ENCODE measurements around the gene KRTAP13-1. TPM values are rescaled to one million over a fixed set of nuclear protein-coding genes. Genes with fewer than 3 reads are reported as not detected.

Gene KRTAP13-1
- total RNA-seq, 2 donors from 2014 or later: not detected

GRCh38 chr21:30437010-30437565 is 41.3 kb downstream of the KRTAP13-1 start:
- Histone ChIP-seq H3K9me3 (no peaks in the 10 kb centered on the region), H3K4me1 (ENCODE audit: control insufficient read depth in 1 of 2, low read depth in 2 of 2) (no peaks in the 10 kb centered on the region), H3K4me3 (no peak overlapping the region), H3K27me3 (replicated peaks; ENCODE audit: insufficient read depth) (no peaks in the 10 kb centered on the region), H3K36me3 (no peaks in the 10 kb centered on the region), H3K27ac (no peak overlapping the region)
- DNase-seq (ENCODE audit: low spot score): no peak
- no peak for TF ChIP-seq CTCF (IDR thresholded peaks at IDR 0.05)
- ATAC-seq (ENCODE audit: insufficient number of reproducible peaks, low FRiP score, low read depth): no peak

DNA sequence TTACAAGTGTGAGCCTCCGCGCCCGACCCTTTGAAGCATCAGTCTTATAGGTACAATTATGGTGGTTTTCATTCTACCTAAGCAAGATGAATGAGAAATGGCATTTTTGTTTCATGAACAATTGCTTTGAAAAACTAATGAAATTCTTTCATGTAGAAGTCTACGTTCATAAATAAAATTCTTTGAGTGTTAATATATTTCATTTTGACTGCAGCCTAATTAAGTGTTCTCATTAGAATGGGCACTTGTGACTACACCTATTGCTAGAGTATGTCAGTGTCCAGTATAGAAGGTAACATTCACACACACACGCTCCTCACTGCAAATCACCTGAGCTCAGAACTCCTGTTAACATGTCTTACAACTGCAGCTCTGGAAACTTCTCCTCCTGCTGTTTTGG is 44.1 kb downstream of the KRTAP13-1 start, which contains the start of gene KRTAP15-1:
KRTAP15-1 (plus strand) TSS at position 301 of the 400 bp plus-strand sequence; CDS start at position 354, 53 bp downstream.
- H3K27me3 ChIP-seq (replicated peaks; ENCODE audit: insufficient read depth): no peaks in the 10 kb centered on the region

DNA sequence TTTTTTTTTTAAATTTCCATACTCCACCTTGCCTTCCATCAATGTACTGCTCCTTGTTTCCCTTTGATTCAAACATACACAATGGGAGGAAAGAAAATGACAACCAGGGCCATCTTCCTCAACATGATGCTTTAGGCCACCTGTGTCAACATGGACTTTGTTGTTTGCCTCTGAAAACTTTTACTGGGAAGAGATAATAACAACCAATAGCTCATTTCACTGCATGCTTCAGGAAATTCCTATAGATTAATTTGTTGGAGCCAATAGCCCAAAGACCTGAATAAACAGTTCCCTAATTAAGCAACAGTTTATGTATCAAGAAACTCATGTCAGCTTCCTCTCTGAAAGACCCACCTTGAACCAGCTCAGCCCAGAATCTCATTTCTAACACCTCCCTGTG is 47.4 kb downstream of the KRTAP13-1 start:
- no peak for DNase-seq (ENCODE audit: low spot score)
- Histone ChIP-seq H3K4me3 (no peak overlapping the region), H3K36me3 (no peaks in the 10 kb centered on the region), H3K27ac (no peak overlapping the region), H3K4me1 (ENCODE audit: control insufficient read depth in 1 of 2, low read depth in 2 of 2) (no peaks in the 10 kb centered on the region), H3K9me3 (no peaks in the 10 kb centered on the region), H3K27me3 (replicated peaks; ENCODE audit: insufficient read depth) (no peaks in the 10 kb centered on the region)
- no peak for TF ChIP-seq CTCF (IDR thresholded peaks at IDR 0.05)
- no peak for ATAC-seq (ENCODE audit: insufficient number of reproducible peaks, low FRiP score, low read depth)

More for the DNA sequence above, 44.1 kb downstream of the KRTAP13-1 start, which contains the start of gene KRTAP15-1:
- H3K9me3 ChIP-seq: no peaks in the 10 kb centered on the region
- no peak for TF ChIP-seq CTCF (IDR thresholded peaks at IDR 0.05)
- no peak for ATAC-seq (ENCODE audit: insufficient number of reproducible peaks, low FRiP score, low read depth)
- no peak within 1 kb of the TSS for H3K27ac ChIP-seq
- no peaks in the 10 kb centered on the region for H3K36me3 ChIP-seq
- no peaks in the 10 kb centered on the region for H3K4me1 ChIP-seq (ENCODE audit: control insufficient read depth in 1 of 2, low read depth in 2 of 2)
- DNase-seq (ENCODE audit: low spot score): no peak
- no peak within 1 kb of the TSS for H3K4me3 ChIP-seq

- Histone ChIP-seq H3K27ac (no peak overlapping the region), H3K9me3 (no peaks in the 10 kb centered on the region), H3K36me3 (no peaks in the 10 kb centered on the region), H3K27me3 (replicated peaks; ENCODE audit: insufficient read depth) (no peaks in the 10 kb centered on the region), H3K4me1 (ENCODE audit: control insufficient read depth in 1 of 2, low read depth in 2 of 2) (no peaks in the 10 kb centered on the region), H3K4me3 (no peak overlapping the region)
- no peak for ATAC-seq (ENCODE audit: insufficient number of reproducible peaks, low FRiP score, low read depth)
- no peak for DNase-seq (ENCODE audit: low spot score)
- TF ChIP-seq CTCF (IDR thresholded peaks at IDR 0.05): no peak
Observed at GRCh38 chr21:30444204-30444603, 48.4 kb downstream of the KRTAP13-1 start.

Other genes starting within 250 kb of the KRTAP13-1 start
- not detected for gene CLDN17, start 229.2 kb upstream of the KRTAP13-1 start, total RNA-seq
- gene CLDN8, start 179.9 kb upstream of the KRTAP13-1 start, total RNA-seq: not detected
- not detected for gene KRTAP24-1, start 113.1 kb upstream of the KRTAP13-1 start, total RNA-seq
- not detected for gene KRTAP25-1, start 106.5 kb upstream of the KRTAP13-1 start, total RNA-seq
- gene KRTAP26-1, start 75.7 kb upstream of the KRTAP13-1 start, total RNA-seq: not detected
- not detected for gene KRTAP27-1, start 58.3 kb upstream of the KRTAP13-1 start, total RNA-seq
- gene KRTAP23-1, start 47.4 kb upstream of the KRTAP13-1 start, total RNA-seq: not detected
- gene KRTAP13-2, start 23.8 kb upstream of the KRTAP13-1 start, total RNA-seq: not detected
- not detected for gene KRTAP13-3, start 29.9 kb downstream of the KRTAP13-1 start, total RNA-seq
- gene KRTAP13-4, start 34.2 kb downstream of the KRTAP13-1 start, total RNA-seq: not detected
- gene KRTAP15-1, start 44.2 kb downstream of the KRTAP13-1 start, total RNA-seq: not detected
- gene KRTAP19-1, start 84.3 kb downstream of the KRTAP13-1 start, total RNA-seq: not detected
- not detected for gene KRTAP19-2, start 91.4 kb downstream of the KRTAP13-1 start, total RNA-seq
- not detected for gene KRTAP19-3, start 96.0 kb downstream of the KRTAP13-1 start, total RNA-seq
- gene KRTAP19-4, start 101.1 kb downstream of the KRTAP13-1 start, total RNA-seq: not detected
- not detected for gene KRTAP19-5, start 106.1 kb downstream of the KRTAP13-1 start, total RNA-seq
- gene KRTAP19-6, start 145.8 kb downstream of the KRTAP13-1 start, total RNA-seq: not detected
- gene KRTAP19-7, start 165.3 kb downstream of the KRTAP13-1 start, total RNA-seq: not detected
- not detected for gene KRTAP22-2, start 194.4 kb downstream of the KRTAP13-1 start, total RNA-seq
- not detected for gene KRTAP6-3, start 196.4 kb downstream of the KRTAP13-1 start, total RNA-seq
- gene KRTAP6-2, start 202.9 kb downstream of the KRTAP13-1 start, total RNA-seq: not detected
- gene KRTAP22-1, start 205.1 kb downstream of the KRTAP13-1 start, total RNA-seq: not detected
- not detected for gene KRTAP6-1, start 217.9 kb downstream of the KRTAP13-1 start, total RNA-seq
- gene KRTAP20-1, start 220.4 kb downstream of the KRTAP13-1 start, total RNA-seq: not detected
- not detected for gene KRTAP20-4, start 224.6 kb downstream of the KRTAP13-1 start, total RNA-seq
- gene KRTAP20-2, start 239.2 kb downstream of the KRTAP13-1 start, total RNA-seq: not detected
- not detected for gene KRTAP20-3, start 246.8 kb downstream of the KRTAP13-1 start, total RNA-seq

Measured in thoracic aorta (tissue), 2 donors.